ENCODE data around the gene YY1. TPM values are rescaled to one million over a fixed set of nuclear protein-coding genes. Genes with fewer than 3 reads are reported as not detected.

YY1 gene
- total RNA-seq, 2 experiments from 2014 or later = 82.4 to 85.0 TPM

DNA sequence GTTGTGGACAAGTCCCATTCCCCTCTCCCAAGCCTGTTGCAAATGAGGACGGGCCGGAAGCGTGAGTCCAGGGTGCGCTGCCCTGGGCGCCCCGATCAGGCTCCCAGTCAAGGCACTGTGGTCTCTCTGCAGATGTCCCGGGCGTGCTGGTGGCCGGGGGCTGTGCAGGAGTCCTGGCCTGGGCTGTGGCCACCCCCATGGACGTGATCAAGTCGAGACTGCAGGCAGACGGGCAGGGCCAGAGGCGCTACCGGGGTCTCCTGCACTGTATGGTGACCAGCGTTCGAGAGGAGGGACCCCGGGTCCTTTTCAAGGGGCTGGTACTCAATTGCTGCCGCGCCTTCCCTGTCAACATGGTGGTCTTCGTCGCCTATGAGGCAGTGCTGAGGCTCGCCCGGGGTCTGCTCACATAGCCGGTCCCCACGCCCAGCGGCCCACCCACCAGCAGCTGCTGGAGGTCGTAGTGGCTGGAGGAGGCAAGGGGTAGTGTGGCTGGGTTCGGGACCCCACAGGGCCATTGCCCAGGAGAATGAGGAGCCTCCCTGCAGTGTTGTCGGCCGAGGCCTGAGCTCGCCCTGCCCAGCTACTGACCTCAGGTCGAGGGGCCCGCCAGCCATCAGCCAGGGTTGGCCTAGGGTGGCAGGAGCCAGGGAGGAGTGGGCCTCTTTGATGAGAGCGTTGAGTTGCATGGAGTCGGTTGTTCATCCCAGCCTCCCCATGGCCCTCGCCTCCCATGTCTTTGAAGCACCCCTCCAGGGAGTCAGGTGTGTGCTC is 90.5 kb downstream of the YY1 start:
- CTCF ChIA-PET = no interaction called here
- H3K27ac Mint-ChIP-seq = no peak overlapping the region

GRCh38 chr14:100330007-100330344 is 91.0 kb downstream of the YY1 start:
- CTCF ChIA-PET = interaction anchor here (1.1 kb wide), 1 partner anchor 32 kb away, joined by 3 read pairs; no protein-coding TSS in a partner anchor
- peaks cover 14% of the 10 kb centered on the region for H3K36me3 Mint-ChIP-seq (ENCODE audit: low read depth)
- H3K4me3 Mint-ChIP-seq = no peak overlapping the region
- H3K27me3 Mint-ChIP-seq (ENCODE audit: low read depth) = no peaks in the 10 kb centered on the region
- no peaks in the 10 kb centered on the region for H3K9me3 Mint-ChIP-seq
- DNase-seq = no peak
- no peaks in the 10 kb centered on the region for H3K4me1 Mint-ChIP-seq (ENCODE audit: low read depth)
- no peak overlapping the region for H3K27ac Mint-ChIP-seq
- intact Hi-C loops (cut with micrococcal nuclease) = no loop called here

More for the DNA sequence above, 90.5 kb downstream of the YY1 start:
- Mint-ChIP-seq H3K36me3 (ENCODE audit: low read depth) (peaks cover 8% of the 10 kb centered on the region), H3K27me3 (ENCODE audit: low read depth) (no peaks in the 10 kb centered on the region), H3K9me3 (no peaks in the 10 kb centered on the region), H3K4me1 (ENCODE audit: low read depth) (no peaks in the 10 kb centered on the region), H3K4me3 (no peak overlapping the region)
- no peak for DNase-seq
- intact Hi-C loops (cut with micrococcal nuclease) = no loop called here

DNA sequence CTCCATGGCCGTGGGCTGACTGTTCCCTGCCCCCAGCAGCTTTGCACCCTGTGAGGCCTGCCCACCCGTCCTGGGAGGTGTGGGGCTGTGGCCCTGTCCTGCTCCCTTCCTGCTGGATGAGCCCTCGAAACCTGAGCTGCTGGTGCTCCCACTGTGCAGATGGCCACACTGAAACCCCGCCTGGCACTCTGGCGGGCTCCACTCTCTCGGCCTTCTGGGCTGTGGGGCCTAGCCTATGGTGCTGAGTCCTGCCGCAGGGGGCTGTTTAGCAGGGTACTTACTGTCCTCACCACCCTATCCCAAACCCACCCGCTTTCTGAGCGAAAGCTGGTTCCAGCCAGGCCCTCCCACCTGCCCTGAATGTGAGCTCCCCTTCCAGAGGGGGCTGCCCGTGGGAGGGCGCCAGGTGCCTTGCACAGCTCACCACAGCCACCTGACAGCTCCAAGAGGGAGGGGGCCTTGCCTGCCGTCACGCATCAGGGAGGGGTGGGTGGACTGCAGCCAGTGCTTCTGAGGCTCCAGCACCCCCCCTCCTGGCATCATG is 91.5 kb downstream of the YY1 start:
- no peaks in the 10 kb centered on the region for H3K9me3 Mint-ChIP-seq
- H3K4me3 Mint-ChIP-seq = no peak overlapping the region
- H3K27ac Mint-ChIP-seq = no peak overlapping the region
- H3K36me3 Mint-ChIP-seq (ENCODE audit: low read depth) = peaks cover 16% of the 10 kb centered on the region
- H3K27me3 Mint-ChIP-seq (ENCODE audit: low read depth) = no peaks in the 10 kb centered on the region
- intact Hi-C loops (cut with micrococcal nuclease) = no loop called here
- no peaks in the 10 kb centered on the region for H3K4me1 Mint-ChIP-seq (ENCODE audit: low read depth)
- CTCF ChIA-PET = interaction anchor here (0.8 to 1.1 kb wide), 2 partner anchors 32 to 47 kb away, joined by 3 read pairs; no protein-coding TSS in a partner anchor
- no peak for DNase-seq

- Mint-ChIP-seq H3K4me1 (ENCODE audit: low read depth) (peaks cover 9% of the 10 kb centered on the region), H3K27ac (no peak overlapping the region), H3K9me3 (no peaks in the 10 kb centered on the region), H3K4me3 (no peak overlapping the region), H3K36me3 (ENCODE audit: low read depth) (peaks cover 31% of the 10 kb centered on the region), H3K27me3 (ENCODE audit: low read depth) (no peaks in the 10 kb centered on the region)
- CTCF ChIA-PET = no interaction called here
- no peak for DNase-seq
- intact Hi-C loops (cut with micrococcal nuclease) = no loop called here
Measured at GRCh38 chr14:100332071-100332639, 93.2 kb downstream of the YY1 start.

Small RNAs within 50 kb of the gene (microRNA-seq; reads per million reads assigned to microRNA genes)
- gene MIR345 (ENCODE audit: borderline microRNAs expressed, borderline replicate concordance) (24.1 reads per million, percentile 38 among the genes with 10 or more reads in this experiment), gene MIR6764 (ENCODE audit: borderline microRNAs expressed, borderline replicate concordance) (not detected)

Other genes with a start within 250 kb of the YY1 start
- 100 to 1,000 TPM; 173 to 175 TPM for gene EVL, start 173.7 kb upstream of the YY1 start, total RNA-seq
- under 1 TPM; 0.52 to 0.99 TPM for gene DEGS2, start 79.5 kb upstream of the YY1 start, total RNA-seq
- gene SLC25A29, start 67.3 kb downstream of the YY1 start, total RNA-seq = 1 to 10 TPM; 8.9 to 9.8 TPM
- not detected for gene SLC25A47, start 84.2 kb downstream of the YY1 start, total RNA-seq
- gene WDR25, start 137.3 kb downstream of the YY1 start, total RNA-seq = 1 to 10 TPM; 6.0 to 6.6 TPM

Data from activated naive CD4-positive, alpha-beta T cell treated with anti-CD3 and anti-CD28 coated beads for 36 hours (primary cell).